NCI-H82 (cell line): ENCODE results near the gene C1orf141.
"Not testable (repeated sequence)": the region's sequence is repeated elsewhere in the genome, so short reads cannot be mapped to it uniquely, and the experiment has no call there.

Source experiments
- DNase-seq: peaks from one replicate; lab custom pipeline; 2025; lab: John Stamatoyannopoulos, UW

C1orf141 gene

DNA sequence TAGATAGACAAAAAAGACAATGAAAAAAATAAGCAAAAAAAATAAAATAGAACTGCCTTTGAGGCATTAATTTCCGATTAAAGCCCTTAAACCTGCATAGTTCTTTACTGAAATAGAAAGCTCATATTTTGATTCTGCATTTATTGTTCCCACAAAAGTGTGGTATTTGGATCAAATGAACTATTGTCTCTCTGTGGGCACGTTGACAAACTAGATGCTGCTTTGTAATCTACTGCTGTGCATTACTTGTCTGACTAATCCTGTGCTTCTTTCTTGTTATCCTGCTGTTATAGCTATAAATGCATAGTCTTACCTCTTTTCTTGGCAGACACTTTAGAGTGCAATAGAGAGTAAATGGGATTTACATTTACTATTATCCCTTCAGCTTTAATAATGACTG, 49.4 kb downstream of the C1orf141 start:
- DNase-seq, result no peak

- no peak for DNase-seq
These were observed 49.9 kb downstream of the C1orf141 start for GRCh38 chr1:67084765-67085318.

- no peak for DNase-seq
These were observed 56.5 kb downstream of the C1orf141 start for GRCh38 chr1:67078291-67078690.

- no peak for DNase-seq
These were observed 57.2 kb downstream of the C1orf141 start for GRCh38 chr1:67077593-67077992.

GRCh38 chr1:67072749-67073148, 62.0 kb downstream of the C1orf141 start:
- DNase-seq, result no peak

DNA sequence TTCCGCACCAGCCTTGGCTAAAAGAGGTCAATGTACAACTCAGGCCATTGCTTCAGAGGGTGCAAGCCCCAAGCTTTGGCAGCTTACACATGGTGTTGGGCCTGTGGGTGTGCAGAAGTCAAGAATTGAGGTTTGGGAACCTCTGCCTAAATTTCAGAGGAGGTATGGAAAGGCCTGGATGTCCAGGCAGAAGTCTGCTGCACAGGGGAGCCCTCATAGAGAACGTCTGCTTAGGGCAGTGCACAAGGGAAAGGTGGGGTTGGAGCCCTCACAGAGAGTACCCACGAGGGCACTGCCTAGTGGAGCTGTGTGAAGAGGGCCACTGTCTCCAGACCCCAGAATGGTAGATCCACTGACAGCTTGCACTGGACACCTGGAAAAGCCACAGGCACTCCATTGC, 67.1 kb downstream of the C1orf141 start:
- not testable (repeated sequence) for DNase-seq

- no peak for DNase-seq
These were observed 72.4 kb downstream of the C1orf141 start for GRCh38 chr1:67062412-67062811.

GRCh38 chr1:67061266-67061665, 73.5 kb downstream of the C1orf141 start:
- DNase-seq, result no peak

DNA sequence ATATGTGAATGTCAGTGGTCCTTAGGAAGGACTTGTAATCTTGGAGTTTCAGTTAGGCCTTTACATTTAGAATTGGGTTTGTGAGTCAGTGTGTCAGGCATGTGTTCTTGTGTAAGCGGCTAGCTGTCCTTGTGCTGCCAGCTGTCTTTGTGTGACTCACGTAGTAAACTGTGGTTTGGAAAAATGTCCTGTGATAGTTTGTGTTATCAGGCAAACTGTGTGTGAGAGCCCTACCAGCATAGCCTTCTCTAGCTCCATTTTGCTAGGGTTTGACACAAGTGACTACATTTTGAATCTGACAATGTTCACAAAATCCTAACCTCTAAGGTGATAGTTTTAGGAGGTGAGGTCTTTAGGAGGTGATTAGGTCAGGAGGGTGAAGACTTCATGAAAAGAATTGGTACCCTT, 74.0 kb downstream of the C1orf141 start:
- no peak for DNase-seq

GRCh38 chr1:67059346-67059745, 75.4 kb downstream of the C1orf141 start:
- no peak for DNase-seq

- no peak for DNase-seq
These were observed 76.0 kb downstream of the C1orf141 start for GRCh38 chr1:67058761-67059160.

DNA sequence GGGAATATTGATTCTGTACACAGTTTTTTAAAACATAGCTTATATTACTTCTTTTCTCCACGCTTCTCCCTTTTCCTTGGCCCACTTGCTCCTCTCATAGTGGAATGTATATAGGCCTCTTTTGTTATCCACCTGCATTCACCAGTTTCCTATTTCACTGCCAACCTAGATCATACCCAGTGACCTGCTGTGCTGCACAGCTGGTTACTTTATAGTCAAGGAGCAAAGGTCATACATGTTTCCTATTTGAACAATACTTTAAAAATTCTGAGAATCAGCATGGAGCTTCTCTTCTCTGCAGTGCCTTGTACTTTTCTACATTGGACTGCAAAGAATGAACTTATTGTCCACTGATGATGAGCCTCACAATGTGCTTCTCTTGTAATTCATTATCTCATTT, 76.5 kb downstream of the C1orf141 start:
- no peak for DNase-seq

- peak; percentile 93 for DNase-seq
These were observed 80.7 kb downstream of the C1orf141 start, which contains the start of gene SLC35D1 for GRCh38 chr1:67053785-67054772. TSS of gene SLC35D1 (minus strand) at chr1:67054148. CDS start at chr1:67054013, 135 bp downstream.

DNA sequence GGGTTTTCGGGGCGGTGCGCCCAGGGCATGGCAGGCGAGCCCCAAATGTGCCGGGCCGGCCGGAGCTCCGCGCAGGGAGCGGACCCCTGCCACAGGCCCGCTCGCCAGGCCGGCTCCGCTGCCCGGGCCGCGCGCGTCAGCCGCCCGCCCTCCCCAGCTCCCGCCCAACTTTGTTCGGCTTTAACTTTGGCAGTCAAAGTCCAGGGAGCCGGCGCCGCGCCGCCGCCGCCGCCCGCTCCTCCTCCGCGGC, 81.3 kb downstream of the C1orf141 start:
- DNase-seq, result peak; percentile 75

DNA sequence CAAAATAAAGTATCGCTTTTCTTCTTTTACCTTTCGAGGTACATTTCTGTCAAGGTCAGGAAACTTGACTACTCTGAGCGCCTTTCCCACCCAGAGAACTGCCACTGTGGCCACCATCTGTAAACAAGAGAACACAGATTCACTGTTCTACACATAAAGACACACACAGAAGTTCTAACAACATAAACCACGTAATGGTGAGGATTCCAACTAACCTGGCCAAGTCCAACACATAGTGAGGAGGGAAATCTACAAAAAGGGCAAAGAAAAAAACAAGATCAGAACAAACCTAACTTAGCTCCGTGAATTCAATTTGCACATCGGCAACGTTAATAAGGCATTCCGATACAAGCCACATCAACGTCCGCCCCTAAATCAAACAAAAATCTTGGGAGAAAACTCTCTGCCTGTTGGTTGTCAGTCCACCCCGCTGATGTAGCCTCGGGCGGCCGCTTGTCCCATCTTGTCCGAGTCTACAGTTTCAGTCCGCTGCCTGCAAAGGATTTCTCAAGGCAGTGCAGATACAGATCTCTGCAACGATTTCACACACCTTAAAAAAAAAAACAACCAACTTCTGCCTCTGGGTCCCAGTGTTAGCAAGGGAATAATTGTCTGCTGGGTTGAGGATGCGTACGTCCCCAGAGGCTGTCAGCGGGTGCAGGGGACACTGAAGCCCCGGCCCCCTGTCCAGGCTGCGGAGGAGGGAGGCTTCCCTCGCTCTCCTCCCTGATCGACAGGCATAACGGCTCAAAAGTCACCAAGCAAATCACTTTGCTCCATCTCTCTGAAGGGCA, 81.8 kb downstream of the C1orf141 start:
- DNase-seq, result peak; percentile 69

GRCh38 chr1:67051196-67051595, 83.6 kb downstream of the C1orf141 start:
- no peak for DNase-seq

GRCh38 chr1:67044631-67045270, 90.0 kb downstream of the C1orf141 start:
- no peak for DNase-seq

GRCh38 chr1:67043366-67043765, 91.4 kb downstream of the C1orf141 start:
- no peak for DNase-seq
